GM19193 (cell line): ENCODE data around the gene EPHA8.

Source experiments
- POLR2A ChIP-seq: IDR thresholded peaks from 4 replicates; pipeline ENCODE4 v1.6.1; 2011; ENCODE audit not compliant: insufficient read depth, insufficient read length; ENCODE audit errors: extremely low read depth

The EPHA8 gene

DNA sequence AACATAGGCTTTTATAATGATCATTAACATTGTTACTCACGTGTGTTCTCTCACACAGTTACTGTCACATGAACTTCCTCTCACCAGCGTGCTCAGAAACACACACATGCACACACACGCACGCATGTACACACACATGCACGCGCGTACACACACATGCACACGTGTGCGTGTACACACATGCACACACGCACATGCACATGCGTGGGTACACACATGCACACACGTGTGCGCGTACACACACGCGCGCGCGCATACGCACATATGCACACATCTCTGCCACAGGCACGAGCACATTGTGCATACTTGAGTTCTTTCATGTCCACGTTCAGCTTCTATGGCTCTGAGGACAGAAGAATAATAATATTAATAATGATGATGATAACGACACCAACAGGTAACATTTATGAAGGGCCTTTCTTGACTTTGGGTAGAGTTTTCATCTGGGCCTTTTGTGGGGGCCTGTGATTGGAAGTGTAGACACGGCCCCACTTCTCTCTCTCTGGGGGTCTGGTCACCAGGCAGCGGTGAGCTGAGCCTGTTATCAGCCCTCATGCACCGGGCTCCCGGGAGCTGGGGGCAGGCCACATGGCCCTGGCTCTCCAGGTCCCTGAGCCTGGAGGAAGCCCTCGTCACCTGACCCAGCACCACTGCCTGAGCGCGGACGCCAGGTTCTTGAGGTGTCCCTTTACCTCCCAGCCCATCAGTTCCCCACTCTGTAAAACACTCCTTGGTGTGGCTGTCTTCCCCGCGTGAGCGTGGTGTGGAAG lies 7.0 kb downstream of the EPHA8 start:
- TF ChIP-seq POLR2A: no peak

DNA sequence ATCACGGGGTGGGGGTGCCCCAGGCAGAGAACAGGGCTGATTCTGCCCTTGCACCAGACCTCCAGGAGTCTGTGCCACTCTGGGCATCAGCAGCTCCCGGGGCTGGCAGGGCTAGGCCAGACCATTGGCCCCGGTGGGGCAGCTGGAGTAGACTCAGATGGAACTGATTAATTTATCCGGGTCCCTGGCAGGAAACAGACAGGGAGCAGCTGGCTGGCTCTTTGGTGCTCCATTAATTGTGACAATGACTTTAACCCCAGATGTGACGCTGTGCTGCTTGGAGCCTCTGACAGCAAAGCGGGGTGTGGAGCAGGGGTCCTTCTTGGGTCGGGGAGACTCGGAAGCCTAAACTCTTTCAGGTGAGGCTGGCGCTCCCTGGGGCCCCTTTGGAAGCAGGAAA lies 9.5 kb downstream of the EPHA8 start:
- TF ChIP-seq POLR2A: no peak

DNA sequence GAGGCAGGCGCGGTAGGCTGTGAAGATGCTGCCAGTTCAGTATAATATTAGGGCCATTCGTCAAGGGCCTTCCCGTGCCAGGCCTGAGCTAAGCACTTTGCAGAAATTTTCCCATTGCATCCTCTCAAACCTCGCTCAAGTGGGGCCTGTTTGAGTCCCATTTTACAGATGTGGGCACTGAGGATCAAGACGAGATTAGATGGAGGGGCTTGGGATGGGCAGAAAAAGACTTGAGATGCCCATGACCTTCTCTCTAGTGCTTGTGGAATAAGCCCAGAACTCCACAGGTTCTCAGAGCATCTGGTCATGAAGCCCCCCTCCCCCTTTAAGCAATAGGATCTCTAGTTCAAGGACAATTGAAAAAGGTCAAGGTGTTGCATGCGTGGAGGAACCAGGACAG lies 9.9 kb downstream of the EPHA8 start:
- TF ChIP-seq POLR2A: no peak

DNA sequence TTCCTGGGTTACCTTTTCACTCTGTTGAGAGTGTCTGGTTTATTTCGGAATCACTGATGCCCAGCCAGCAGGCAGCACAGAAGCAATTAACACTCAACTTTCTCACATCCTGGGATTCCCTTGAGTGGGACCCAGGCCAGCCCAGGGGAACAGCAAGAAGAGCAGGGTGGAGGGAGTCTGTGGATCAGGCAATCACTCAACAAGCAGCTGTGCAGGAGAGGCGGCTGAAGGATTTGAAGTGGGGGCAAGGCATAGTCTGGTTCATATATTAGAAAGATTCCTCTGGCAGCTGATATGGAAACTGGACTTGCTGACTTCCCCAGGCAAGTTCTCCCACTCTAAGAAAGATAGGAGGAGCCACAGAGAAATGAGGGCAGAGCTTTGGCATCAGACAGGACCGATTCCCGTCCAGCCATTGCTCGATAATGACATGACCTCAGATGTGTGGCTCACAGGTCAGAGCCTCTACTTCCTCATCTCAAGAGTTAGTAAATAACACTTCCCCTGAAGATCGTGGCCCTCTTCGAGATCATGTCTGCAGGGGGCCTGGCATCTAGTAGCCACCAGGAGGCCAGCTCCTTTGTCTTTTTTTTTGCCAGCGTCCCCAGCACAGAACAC lies 12.4 kb downstream of the EPHA8 start:
- no peak for TF ChIP-seq POLR2A

DNA sequence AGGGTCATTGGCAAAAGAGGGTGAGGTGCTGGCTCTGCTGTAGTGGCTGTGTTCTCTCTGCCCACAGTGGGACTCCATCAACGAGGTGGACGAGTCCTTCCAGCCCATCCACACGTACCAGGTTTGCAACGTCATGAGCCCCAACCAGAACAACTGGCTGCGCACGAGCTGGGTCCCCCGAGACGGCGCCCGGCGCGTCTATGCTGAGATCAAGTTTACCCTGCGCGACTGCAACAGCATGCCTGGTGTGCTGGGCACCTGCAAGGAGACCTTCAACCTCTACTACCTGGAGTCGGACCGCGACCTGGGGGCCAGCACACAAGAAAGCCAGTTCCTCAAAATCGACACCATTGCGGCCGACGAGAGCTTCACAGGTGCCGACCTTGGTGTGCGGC lies 12.9 kb downstream of the EPHA8 start:
- TF ChIP-seq POLR2A: no peak

DNA sequence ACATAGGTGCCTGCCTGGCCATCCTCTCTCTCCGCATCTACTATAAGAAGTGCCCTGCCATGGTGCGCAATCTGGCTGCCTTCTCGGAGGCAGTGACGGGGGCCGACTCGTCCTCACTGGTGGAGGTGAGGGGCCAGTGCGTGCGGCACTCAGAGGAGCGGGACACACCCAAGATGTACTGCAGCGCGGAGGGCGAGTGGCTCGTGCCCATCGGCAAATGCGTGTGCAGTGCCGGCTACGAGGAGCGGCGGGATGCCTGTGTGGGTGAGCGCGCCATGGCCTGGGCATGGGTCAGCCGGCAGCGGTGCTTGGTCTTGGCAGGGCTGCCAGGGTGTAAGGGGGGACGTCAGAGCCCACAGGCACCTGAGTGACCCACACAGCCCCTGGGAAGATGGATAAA lies 13.3 kb downstream of the EPHA8 start:
- no peak for TF ChIP-seq POLR2A

DNA sequence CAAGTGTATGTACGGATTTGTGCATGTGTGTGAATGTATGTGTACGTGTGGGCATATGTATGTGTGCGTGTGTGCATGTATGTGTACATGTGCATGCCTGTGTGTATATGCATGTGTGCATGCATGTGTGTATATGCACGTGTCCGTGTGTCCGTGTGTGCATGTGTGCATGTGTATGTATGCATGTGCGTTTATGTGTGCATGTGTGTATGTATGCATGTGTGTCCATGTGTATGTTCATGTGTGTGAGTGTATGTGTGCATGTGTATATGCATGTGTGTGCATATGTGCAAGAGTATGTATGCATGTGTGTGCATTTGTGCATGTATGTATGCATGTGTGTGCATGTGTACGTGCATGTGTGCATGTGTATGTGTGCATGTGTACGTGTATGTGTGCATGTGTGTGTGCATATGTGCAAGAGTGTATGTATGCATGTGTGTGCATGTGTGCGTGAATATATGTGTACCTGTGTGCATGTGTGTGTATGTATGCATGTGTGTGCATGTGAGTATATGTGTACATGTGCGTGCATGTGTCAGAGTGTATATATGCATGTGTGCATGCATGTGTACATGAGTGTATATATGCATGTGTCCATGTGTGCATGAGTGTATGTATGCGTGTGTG lies 15.6 kb downstream of the EPHA8 start:
- TF ChIP-seq POLR2A: no peak

DNA sequence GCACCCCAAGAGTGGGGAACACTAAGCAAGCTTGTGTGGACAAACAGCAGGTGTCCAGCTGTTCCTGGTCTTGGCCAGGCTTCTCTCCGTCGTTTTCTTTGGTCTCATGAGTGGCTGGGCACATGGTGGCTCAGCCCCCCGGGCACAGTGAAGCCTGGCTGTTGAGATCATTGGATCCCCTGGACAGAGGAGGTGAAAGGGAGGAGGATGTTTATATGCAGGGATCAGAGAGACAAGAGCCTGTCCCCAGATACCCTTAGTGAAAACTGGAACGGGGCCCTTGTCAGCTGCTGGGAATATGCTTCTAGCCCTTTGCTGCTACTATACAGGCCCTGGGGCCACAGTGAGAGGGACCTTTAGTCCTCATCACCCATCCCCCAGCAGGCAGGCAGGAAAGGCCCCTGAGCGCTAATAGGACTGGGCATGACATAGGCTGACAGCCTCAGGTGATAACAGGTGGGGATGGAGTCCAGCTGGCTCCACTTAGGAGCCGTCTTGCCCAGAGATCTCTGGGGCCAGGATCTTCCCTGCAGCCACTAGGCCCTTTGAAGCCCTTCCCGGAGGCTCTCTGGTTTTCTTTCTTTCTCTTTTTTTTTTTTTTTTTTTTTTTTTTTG lies 16.4 kb downstream of the EPHA8 start:
- no peak for TF ChIP-seq POLR2A

DNA sequence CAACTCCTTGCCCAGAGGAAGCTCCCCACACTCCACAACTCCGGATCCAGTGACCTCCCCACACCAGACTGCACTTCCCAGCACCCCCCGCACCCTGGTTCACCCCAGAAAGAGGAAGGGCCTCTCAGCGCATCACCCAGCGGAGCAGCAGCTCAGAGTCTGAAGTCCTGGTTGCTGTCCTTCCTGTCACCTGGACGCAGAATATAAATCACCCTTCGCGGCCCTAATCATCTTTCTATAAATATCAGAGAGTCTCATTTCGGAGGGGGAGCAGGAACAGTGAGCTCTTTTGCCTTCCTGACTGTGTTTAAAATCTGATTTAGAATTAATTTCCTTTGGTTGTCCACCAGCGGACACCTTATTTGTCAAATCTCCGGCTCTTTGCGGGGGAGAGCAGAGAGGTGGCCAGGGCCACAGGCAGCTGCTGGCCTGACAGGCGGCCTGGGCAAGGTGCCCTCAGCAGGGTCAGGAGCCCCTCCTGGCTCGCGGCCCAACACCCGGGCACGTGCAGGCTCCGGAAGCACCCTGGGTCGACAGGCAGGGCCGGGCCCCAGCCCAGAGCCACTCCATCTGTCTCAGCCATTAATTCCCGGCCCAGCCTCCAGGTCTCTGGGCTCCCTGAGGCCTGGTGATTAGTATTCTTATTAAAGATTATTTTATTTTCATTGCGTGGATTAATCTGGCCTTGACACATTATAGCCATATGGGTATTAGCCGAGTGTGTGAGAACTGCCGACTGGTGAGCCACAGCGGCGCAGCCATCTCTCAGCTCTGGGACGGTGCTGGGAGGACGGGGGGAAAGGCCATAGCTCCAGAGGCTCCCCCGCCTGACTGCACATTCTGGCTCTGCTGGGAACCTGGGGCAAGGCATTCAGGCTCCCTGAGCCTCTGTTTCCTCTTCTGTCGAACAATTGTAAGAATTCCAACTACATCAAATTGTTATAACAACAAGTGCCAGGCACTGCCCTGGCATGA lies 19.7 kb downstream of the EPHA8 start:
- TF ChIP-seq POLR2A: no peak

DNA sequence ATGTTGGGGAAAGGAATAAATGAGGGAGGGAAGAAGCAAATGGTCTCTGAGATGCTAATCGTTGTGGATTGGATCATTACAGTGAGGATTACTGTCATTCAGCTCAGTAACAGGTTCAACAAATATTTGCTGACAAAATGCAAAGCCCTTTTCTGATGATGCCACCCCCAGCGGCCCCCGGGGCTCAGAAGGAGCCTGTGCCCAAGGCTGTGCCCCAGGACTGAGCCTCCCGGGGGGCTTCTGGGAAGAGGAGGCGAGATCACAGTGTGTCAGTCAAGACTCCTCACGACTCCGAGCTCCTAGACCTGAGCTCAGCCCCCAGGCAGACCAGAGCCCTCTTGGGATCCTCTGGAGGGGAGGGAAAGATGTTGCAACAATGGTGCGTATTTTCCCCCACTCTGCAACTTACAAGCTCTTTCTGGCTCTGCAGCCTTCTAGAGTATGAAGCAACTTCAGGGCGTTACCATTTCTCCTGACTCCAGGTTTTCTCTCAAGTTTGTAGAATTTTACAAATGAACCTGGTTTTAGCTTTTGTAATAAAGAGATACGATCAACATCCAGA lies 20.8 kb downstream of the EPHA8 start:
- no peak for TF ChIP-seq POLR2A

DNA sequence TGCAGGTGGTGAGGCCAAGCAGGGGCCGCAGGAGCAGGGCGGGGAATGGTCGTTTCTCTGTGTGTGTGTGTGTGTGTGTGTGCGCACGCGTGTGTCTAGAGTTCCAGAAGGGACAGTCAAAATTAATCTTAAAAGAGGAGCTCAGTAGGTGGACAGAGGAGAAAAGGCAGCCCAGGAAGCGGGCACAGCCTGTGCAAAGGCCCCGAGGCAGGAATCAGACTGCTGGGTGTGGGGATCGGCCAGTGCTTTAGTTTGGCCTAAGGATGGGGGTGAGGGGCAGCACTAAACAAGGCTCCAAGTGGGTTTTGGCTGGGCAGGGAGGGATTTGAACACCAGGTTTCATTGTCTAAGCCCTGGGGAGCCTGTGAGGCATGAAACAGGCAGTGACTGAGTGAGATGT lies 21.7 kb downstream of the EPHA8 start:
- no peak for TF ChIP-seq POLR2A

DNA sequence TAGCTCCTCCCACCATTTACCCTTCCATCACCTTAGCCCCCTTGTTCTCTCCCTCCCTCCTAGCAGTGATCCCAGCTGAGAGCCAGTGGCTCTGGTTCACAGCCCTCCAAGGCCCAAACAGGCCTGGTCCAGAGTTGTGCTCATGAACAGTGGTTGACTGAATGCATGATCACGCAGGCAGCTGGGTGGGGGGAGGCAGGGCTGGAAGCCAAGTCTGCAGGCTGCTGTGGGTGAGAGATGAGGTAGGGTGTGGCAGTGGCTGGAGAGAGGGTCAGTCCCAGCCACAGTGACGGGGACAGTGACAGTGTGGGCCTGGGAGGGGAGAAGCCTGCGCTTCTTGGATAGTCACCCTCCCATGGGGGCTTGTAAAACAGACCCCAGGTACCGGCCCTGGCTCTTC lies 22.2 kb downstream of the EPHA8 start:
- no peak for TF ChIP-seq POLR2A

DNA sequence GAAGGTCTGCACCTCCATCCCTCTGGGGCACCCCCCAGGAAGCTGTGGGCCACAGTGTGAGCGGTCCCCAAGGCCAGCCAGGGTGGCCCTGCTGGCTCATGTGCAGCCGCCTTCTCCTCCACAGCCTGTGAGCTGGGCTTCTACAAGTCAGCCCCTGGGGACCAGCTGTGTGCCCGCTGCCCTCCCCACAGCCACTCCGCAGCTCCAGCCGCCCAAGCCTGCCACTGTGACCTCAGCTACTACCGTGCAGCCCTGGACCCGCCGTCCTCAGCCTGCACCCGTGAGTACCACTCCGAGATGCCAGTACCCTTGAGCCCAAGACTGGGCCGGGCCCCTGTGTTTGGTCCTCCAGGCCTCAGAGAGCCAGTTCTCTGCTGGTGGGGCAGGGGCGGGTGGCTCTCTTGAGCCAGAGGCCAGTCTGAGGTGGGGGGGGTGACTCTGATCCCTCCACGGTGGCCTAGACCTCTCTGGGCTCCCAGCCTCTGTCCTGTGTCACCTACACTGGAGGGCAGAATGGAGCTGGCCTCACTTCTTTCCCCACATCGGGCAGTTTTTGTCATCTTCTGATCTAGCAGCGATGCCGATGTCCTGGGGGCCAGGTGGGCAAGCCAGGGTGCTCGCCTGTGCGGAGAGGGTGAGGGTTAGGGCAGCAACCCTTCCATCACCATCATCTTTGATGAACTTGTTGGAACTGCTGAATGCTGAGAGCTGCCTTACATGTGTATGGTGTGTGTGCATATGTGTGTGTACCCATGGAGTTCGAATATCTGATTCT lies 23.3 kb downstream of the EPHA8 start:
- TF ChIP-seq POLR2A: no peak

DNA sequence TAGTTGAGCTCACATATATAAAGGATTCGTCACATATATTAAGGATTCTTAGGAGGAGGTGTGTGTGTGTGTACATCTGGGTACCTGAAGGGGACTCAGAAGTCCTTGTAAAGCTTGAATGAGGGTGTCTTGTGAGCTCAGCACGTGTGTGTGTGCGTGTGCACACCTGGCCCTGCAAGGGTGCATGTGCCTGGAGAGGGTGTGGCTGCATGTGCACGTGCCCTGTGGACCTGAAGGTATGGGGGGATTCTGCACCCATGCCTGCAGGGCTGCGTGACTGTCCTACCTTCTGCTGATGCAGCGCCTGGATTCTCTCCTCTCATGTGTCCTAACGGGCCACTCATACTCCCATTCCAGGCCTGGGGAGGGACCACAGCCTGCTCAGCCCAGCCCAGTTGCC lies 24.0 kb downstream of the EPHA8 start:
- TF ChIP-seq POLR2A: no peak

DNA sequence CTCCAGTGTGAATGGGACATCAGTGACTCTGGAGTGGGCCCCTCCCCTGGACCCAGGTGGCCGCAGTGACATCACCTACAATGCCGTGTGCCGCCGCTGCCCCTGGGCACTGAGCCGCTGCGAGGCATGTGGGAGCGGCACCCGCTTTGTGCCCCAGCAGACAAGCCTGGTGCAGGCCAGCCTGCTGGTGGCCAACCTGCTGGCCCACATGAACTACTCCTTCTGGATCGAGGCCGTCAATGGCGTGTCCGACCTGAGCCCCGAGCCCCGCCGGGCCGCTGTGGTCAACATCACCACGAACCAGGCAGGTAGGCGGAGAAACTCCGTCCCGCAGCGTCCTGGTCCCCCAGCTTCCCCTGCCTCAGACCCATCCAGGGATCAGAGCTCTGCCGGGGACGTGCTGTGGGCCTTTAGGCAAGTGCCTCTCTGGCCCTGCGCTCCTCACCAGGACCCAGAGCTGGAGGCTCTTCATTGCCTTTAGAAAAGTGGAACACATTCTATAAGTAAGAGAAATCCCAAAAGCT lies 25.7 kb downstream of the EPHA8 start:
- no peak for TF ChIP-seq POLR2A
